ENCODE results near the gene PRX. TPM values are rescaled to one million over a fixed set of nuclear protein-coding genes. Genes with fewer than 3 reads are reported as not detected.
A peak's percentile ranks its signal among the peaks of the same experiment; 100 is the strongest.

The PRX gene
- total and polyA plus RNA-seq, 2 of the 13 experiments (the other 11 are each of a cell fraction or from before 2014, with no cell fraction given), result 0.66 TPM

- TF ChIP-seq TAF1 (CRISPR knock-in tag; IDR thresholded peaks at IDR 0.05) (peak; percentile 76), KLF6 (CRISPR knock-in tag; IDR thresholded peaks at IDR 0.05) (peak; percentile 36; the same call in 1 of the 2 replicates), ZNF512 (CRISPR knock-in tag; IDR thresholded peaks at IDR 0.05) (no peak), ZNF670 (CRISPR knock-in tag; IDR thresholded peaks at IDR 0.05; ENCODE audit: borderline replicate concordance) (no peak), ZFP90 (CRISPR knock-in tag; IDR thresholded peaks at IDR 0.05; ENCODE audit: borderline replicate concordance) (peak; percentile 84; the same call in 1 of the 2 replicates), ZNF335 (CRISPR knock-in tag; IDR thresholded peaks at IDR 0.05) (no peak), ZNF7 (CRISPR knock-in tag; IDR thresholded peaks at IDR 0.05) (no peak), XRCC5 (optimal IDR thresholded peaks at IDR 0.05; ENCODE audit: low read length) (peak; percentile 72), BRD4 (CRISPR knock-in tag; IDR thresholded peaks at IDR 0.05) (no peak), SP4 (CRISPR knock-in tag; IDR thresholded peaks at IDR 0.05) (peak; percentile 30; the same call in 1 of the 2 replicates), ATF7-NPFF (CRISPR knock-in tag; IDR thresholded peaks at IDR 0.05; ENCODE audit: low read depth) (peak; percentile 61; the same call in 1 of the 2 replicates), ZNF609 (CRISPR knock-in tag; IDR thresholded peaks at IDR 0.05; ENCODE audit: borderline replicate concordance) (peak; percentile 47; the same call in 1 of the 2 replicates), ZBTB44 (CRISPR knock-in tag; IDR thresholded peaks at IDR 0.05) (no peak), AHR (CRISPR knock-in tag; IDR thresholded peaks at IDR 0.05) (peak; percentile 78), GABPA (IDR thresholded peaks at IDR 0.05; ENCODE audit: low read depth, low read length) (peak; percentile 98), GABPA (CRISPR knock-in tag; IDR thresholded peaks at IDR 0.05; ENCODE audit: low read depth) (peak; percentile 95), ZNF788 (CRISPR knock-in tag; IDR thresholded peaks at IDR 0.05; ENCODE audit: borderline replicate concordance) (peak; percentile 83), ZNF792 (CRISPR knock-in tag; IDR thresholded peaks at IDR 0.05) (peak; percentile 36; the same call in 1 of the 2 replicates), ZSCAN5A (CRISPR knock-in tag; IDR thresholded peaks at IDR 0.05; ENCODE audit: borderline replicate concordance) (no peak)
Measured at GRCh38 chr19:40348125-40348913, 64.9 kb downstream of the PRX start, which contains the start of the genes C19orf47 and PLD3 (continued).

All from HepG2 (cell line).